ENCODE data around the gene CT55. TPM values are rescaled to one million over a fixed set of nuclear protein-coding genes. Genes with fewer than 3 reads are reported as not detected.
"Not testable (repeated sequence)": the region's sequence is repeated elsewhere in the genome, so short reads cannot be mapped to it uniquely, and the experiment has no call there.

Gene CT55
- total and polyA plus RNA-seq, 11 donors: not detected

DNA sequence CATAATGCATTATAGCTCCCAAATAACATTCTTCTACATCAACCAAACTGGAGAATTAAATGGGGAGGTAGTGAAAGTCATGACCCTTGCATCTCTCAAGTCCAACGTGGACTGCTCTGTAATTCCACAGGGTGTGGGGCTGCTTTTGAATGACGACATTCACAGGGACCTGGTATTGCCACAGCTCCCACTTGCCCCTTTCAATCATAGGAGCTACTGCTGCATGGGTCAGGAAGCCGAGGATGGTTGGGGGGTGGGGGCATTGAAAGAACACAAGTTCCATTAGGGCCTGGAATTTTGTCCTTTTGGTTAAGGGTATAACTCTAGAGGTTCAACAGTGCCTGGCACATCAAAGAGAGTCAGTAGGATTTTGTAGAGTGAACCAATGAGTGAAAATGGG lies 7.4 kb upstream of the CT55 start:
- ATAC-seq (no peak), DNase-seq (no peak)
- TF ChIP-seq POLR2A (IDR thresholded peaks at IDR 0.05): no peak
- TF ChIP-seq, protein P1, sequence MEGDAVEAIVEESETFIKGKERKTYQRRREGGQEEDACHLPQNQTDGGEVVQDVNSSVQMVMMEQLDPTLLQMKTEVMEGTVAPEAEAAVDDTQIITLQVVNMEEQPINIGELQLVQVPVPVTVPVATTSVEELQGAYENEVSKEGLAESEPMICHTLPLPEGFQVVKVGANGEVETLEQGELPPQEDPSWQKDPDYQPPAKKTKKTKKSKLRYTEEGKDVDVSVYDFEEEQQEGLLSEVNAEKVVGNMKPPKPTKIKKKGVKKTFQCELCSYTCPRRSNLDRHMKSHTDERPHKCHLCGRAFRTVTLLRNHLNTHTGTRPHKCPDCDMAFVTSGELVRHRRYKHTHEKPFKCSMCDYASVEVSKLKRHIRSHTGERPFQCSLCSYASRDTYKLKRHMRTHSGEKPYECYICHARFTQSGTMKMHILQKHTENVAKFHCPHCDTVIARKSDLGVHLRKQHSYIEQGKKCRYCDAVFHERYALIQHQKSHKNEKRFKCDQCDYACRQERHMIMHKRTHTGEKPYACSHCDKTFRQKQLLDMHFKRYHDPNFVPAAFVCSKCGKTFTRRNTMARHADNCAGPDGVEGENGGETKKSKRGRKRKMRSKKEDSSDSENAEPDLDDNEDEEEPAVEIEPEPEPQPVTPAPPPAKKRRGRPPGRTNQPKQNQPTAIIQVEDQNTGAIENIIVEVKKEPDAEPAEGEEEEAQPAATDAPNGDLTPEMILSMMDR (IDR thresholded peaks at IDR 0.05): no peak
- intact Hi-C loops (cut with DNase I): no loop called here
- peaks cover 0 to 19% (median 0%) of the 10 kb centered on the region in 9 donors for H3K27me3 ChIP-seq
- H3K4me3 ChIP-seq: no peak overlapping the region
- H3K9me3 ChIP-seq: no peaks in the 10 kb centered on the region
- no peaks in the 10 kb centered on the region for H3K4me1 ChIP-seq
- no peaks in the 10 kb centered on the region for H3K36me3 ChIP-seq
- 71 to 84% (median 80%) methylated on average over 3 of the region's 3 CpGs for WGBS, 4 donors
- H3K27ac ChIP-seq: no peak overlapping the region

DNA sequence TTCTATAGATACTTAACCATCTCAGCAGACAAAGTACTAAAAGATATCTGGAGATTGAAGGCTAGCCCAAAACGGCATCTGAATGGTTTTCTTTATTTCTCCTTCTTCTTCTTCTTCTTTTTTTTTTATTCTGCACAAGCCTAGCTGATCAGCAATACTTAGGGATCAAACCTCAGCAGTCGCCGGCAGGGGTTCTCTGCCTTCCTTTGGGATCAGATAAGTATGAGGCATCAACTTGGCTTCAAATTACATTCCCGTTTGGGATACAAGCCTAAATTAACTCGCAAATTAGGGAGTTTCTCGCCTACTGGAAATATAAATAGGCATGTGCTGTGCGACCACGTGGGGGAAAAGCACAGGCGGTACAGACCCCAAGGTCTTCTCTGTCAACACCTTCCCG lies 730 bp downstream of the CT55 start:
- Histone ChIP-seq H3K27me3 (peaks cover 0 to 9% (median 0%) of the 10 kb centered on the region in 9 donors), H3K36me3 (no peaks in the 10 kb centered on the region), H3K9me3 (no peaks in the 10 kb centered on the region), H3K4me1 (no peaks in the 10 kb centered on the region), H3K4me3 (no peak overlapping the region), H3K27ac (no peak overlapping the region)
- WGBS, 4 donors: 72 to 87% (median 83%) methylated on average over 10 of the region's 10 CpGs
- intact Hi-C loops (cut with DNase I): no loop called here
- ATAC-seq (no peak), DNase-seq (no peak)
- TF ChIP-seq, protein P1 (IDR thresholded peaks at IDR 0.05): no peak
- no peak for TF ChIP-seq POLR2A (IDR thresholded peaks at IDR 0.05)

DNA sequence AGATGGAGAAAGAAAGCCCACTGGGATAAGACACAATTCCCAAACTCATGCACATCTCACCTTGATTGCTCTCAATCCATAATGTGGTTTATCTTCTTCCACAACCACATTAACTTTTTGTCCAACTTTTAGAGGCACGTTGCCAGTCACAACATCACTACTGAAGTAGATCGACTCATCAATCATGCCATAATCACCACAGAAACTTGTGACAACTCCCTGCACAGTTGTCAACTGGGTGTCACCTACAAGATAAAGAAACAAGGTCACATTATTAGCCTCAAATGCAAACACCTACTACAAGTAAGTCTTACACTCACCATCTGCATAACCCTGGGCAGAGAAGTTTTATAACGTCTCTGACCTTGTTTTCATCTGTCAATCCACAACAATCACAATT lies 1.7 kb downstream of the CT55 start:
- H3K4me3 ChIP-seq; H3K27ac ChIP-seq; ATAC-seq; H3K36me3 ChIP-seq; DNase-seq; H3K27me3 ChIP-seq; H3K9me3 ChIP-seq; H3K4me1 ChIP-seq; intact Hi-C loops (cut with DNase I): not testable (repeated sequence)
- WGBS, 4 donors: 61 to 68% (median 66%) methylated on average over 3 of the region's 3 CpGs

DNA sequence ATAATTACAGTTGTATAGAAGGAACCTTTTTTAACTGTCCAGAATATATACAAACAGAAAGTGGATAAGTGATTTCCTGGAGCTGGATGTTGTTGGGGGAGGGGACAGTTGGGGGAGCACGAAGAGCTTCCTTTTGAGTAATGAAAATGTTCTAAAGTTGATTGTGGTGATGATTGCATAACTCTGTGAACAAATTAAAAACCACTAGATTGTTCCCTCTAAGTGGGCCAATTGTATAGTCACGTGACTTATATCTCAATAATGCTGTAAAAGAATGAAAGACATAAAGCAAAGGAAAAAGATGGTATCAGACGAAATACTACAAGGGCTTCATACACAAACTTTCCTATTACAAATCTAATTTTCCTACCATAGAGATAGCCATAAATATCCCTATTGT lies 2.7 kb downstream of the CT55 start:
- intact Hi-C loops (cut with DNase I): no loop called here
- ATAC-seq: no peak
- TF ChIP-seq, protein P1 (IDR thresholded peaks at IDR 0.05): no peak
- TF ChIP-seq POLR2A (IDR thresholded peaks at IDR 0.05): no peak

DNA sequence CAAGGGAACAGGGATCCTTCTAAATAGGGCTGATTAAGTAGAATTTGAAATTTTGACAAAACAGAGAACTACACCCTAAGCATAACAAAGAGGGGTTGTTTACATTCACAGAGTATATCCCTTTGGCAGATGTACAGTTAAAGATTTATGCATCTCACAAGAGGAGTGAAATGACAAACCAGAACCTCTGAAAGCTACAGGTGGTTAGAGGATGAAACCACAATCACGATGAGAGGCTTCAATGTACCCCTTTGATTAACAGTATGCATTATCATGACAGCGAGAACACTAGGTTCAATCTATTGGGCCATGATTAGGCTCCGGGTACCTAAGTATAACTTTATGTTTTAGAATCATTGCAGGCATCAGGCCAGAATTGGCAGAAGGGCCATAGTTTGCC lies 16.5 kb downstream of the CT55 start:
- DNase-seq; H3K9me3 ChIP-seq; intact Hi-C loops (cut with DNase I); H3K4me1 ChIP-seq; H3K27ac ChIP-seq; H3K36me3 ChIP-seq; ATAC-seq; H3K27me3 ChIP-seq; H3K4me3 ChIP-seq: not testable (repeated sequence)
- no CpG with 5 or more reads among the region's 3 CpGs for WGBS, 4 donors

More for the DNA sequence above, 2.7 kb downstream of the CT55 start:
- 39 to 63% (median 54%) methylated on average over 3 of the region's 3 CpGs for WGBS, 4 donors
- Histone ChIP-seq H3K4me1 (no peaks in the 10 kb centered on the region), H3K27ac (no peak overlapping the region), H3K27me3 (peaks cover 0 to 7% (median 0%) of the 10 kb centered on the region in 9 donors), H3K36me3 (no peaks in the 10 kb centered on the region), H3K9me3 (no peaks in the 10 kb centered on the region), H3K4me3 (no peak overlapping the region)
- DNase-seq: no peak

DNA sequence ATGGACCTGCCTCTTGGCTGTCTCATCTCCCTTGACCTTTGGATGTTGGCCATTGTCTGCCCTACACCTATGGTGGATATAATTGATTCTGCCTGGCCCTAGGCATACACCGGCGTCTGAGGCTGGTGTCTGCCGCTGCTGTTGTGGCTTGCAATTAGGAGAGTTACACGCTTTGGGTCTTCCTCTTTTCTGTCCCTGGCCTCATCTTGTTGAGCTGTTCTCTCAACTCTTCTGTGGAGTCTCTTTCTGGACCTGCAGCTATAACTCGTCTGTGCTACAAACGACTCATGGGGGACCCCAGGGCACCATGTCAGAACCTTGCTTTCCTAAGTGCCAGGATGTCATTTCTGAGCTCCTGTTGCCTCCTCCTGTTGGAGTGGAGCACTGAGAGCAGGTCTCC lies 45.1 kb downstream of the CT55 start:
- H3K4me3 ChIP-seq; H3K27me3 ChIP-seq; H3K4me1 ChIP-seq; H3K36me3 ChIP-seq; ATAC-seq; DNase-seq; intact Hi-C loops (cut with DNase I); H3K27ac ChIP-seq; H3K9me3 ChIP-seq: not testable (repeated sequence)
- whole genome bisulfite sequencing, 4 donors: no CpG with 5 or more reads among the region's 6 CpGs

DNA sequence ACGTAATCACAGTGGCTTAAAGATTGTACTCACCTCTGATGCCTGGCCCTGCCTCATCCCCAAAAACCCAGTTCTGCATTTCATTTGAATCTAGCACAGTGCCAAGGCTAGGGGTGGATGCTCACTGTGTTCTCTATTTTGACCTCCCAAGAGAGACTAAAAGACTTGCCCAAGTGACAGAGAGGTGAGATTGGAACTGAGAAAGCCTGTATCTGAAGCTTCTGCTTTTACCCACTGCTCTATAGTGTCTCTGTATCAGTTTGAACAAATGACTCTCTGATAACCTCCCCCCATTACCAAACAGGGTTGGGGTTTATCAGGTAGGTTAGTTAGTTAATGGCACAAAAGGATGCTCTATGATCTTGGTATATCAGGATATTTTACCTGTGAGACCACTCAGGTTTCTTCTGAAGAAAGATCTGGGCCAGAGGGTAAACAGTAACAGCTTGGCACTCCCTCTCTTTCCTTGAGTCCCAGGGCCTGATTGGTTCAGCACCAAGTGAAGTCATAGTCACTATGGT lies 51.1 kb downstream of the CT55 start, which contains the start of gene ETDB:
TSS of gene ETDB (minus strand) at position 471 of the 521 bp plus-strand sequence. CDS start 1,265 bp downstream, outside the sequence.
- H3K9me3 ChIP-seq; H3K36me3 ChIP-seq; intact Hi-C loops (cut with DNase I); H3K4me3 ChIP-seq; DNase-seq; H3K27me3 ChIP-seq; H3K27ac ChIP-seq; ATAC-seq; H3K4me1 ChIP-seq: not testable (repeated sequence)
- no CpG with 5 or more reads among the region's 1 CpG for WGBS, 4 donors

DNA sequence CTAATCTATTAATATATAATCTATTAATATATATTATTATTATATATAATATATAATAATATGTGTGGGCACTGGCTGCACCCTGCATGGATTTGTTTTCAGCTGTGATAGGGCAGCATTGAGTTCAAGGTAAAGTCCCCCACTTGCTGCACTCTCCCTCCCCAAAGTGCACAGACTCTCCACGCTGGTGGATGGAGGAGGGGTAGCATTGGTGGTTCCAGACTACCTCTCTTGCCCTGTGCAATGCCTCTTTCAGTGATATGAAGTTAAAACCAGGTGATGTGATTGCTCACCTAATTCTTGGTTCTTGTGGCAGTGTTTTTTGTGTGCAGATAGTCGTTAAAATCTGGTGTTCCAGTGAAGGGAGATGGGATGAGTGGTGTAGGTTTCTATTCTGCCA lies 55.1 kb downstream of the CT55 start:
- 40 to 89% methylated on average over 1 of the region's 2 CpGs; no CpG with 5 or more reads in 2 of the 4 donors for WGBS, 4 donors
- H3K27me3 ChIP-seq; H3K4me1 ChIP-seq; H3K27ac ChIP-seq; ATAC-seq; DNase-seq; H3K36me3 ChIP-seq; intact Hi-C loops (cut with DNase I); H3K9me3 ChIP-seq; H3K4me3 ChIP-seq: not testable (repeated sequence)
